MM.1S (cell line): Measurements from ENCODE around the gene PGS1.

Experiments
- CTCF ChIP-seq: fragments of 300-600 bp; sonication (generic); IDR thresholded peaks from 2 replicates; pipeline ENCODE4 v1.5.1; 2016; ENCODE audit warnings: antibody characterized with exemption, low read length, mixed read lengths
- EZH2 ChIP-seq: fragments of 300-600 bp; sonication (generic); optimal IDR thresholded peaks from 2 replicates; pipeline ENCODE3; 2017; ENCODE audit warnings: low read depth, mild to moderate bottlenecking, antibody characterized with exemption, low read length, mixed read lengths

GRCh38 chr17:78378225-78379130 is at the start of gene PGS1:
- TF ChIP-seq CTCF (no peak), EZH2 (no peak)
